ENCODE data around the gene PPDPF.

PPDPF gene

DNA sequence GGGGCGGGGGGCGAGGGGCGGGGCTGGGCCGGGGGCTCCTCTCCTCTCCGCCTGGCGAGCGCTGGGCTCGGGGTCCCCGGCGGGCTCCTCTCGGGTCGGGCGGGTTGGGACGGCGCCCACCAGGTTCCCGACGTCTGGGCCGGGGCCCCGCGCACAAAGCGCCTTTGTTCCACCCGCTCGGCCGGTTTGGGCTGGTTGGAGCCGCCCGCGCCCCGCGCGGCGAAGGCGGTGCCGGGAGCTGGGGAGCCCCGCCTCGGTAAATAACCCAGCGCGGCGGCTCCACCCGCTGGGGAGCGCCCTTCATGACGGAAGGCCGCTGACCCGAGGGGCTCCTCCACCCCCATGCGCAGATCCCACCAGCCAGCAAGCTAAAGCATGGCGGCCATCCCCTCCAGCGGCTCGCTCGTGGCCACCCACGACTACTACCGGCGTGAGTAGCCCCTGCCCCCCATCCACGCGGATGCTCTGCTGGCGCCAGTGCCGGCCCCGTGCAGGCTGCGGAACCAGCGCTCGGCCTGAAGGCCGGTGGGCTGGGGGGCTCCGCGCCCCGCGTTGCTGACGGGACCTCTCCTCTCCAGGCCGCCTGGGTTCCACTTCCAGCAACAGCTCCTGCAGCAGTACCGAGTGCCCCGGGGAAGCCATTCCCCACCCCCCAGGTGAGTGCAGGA lies 503 bp downstream of the PPDPF start:
- DNase-seq (ENCODE audit: low read depth in 2 of 2) = peak; percentile 33 to 44

DNA sequence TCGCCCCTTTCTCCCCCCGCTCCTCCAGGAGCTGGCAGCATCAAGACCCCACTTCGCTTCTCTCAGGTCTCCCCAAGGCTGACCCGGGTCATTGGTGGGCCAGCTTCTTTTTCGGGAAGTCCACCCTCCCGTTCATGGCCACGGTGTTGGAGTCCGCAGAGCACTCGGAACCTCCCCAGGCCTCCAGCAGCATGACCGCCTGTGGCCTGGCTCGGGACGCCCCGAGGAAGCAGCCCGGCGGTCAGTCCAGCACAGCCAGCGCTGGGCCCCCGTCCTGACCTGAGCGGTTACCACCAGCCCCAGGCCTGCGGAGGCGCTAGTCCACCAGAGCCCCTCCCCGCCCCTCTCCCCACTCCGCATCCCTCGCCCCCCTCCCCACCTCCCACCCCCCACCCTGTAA lies 1.0 kb downstream of the PPDPF start:
- no peak for DNase-seq (ENCODE audit: low read depth in 2 of 2)

DNA sequence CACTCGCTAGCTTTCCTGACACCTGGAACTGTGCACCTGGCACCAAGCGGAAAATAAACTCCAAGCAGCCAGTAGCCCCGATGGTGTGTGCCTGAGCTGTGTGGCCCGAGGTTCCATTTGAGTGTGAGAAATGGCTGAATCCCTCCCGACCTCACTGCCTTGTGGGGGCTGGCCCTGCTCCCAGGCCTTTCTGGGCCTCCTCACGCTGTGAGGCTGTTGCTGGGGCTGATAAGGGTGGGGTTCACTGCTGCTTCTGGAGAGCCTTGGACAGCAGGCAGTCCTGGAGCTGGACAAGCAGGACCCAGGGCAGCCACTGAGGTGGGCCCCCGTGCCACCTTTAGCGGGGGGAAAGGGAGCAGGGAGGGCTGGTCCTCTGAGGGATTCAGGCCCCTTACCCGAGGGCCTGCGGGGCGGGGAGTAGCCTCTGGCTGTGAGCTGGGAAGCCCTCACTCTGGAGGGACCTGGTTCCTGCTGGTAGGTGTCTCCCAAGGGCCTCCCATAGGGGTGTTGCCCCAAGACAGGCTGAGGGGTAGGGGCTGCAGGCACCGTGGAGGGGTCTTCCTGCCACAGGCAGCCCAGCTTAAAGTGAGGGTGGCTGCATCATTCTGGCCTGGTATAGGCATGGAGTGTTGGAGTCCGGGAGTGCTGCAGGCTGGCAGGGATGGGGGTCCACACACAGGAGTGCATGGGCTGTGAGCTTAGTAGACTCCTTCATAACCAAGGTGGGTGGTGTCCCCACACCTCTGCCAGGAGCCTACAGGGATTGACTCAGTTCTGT lies 1.7 kb downstream of the PPDPF start:
- DNase-seq (ENCODE audit: low read depth in 2 of 2) = no peak

DNA sequence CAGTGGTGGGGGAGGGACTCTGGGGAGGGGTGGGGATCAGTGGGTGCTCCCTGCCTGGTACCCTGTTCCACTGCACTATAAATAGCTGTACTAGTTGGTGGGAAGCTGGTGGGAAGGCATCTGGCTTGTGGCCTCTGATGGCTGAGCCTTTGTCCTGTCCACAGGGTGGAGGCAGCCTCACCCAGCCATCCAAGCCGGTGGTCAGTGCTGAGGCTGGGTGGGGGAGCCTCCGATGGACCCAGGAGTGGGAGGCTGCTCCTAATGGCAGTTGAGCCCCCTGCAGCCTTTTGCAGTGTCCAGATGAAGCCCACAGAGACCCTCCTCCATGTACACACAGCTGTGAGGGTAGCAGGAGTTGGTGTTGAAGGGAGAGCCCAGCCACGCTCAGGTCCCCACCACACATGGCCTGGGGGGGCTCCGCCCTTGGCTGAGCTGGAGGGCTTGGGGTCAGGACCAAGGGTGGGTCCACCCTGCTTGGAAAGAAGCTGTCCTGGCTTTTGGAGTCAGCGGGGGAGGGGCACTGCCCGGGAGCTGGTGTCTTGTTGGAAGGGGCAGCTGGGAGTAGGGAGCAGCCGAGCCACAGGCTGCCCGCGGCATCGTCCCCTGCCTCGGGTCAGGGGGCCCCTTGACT lies 2.5 kb downstream of the PPDPF start:
- no peak for DNase-seq (ENCODE audit: low read depth in 2 of 2)

DNA sequence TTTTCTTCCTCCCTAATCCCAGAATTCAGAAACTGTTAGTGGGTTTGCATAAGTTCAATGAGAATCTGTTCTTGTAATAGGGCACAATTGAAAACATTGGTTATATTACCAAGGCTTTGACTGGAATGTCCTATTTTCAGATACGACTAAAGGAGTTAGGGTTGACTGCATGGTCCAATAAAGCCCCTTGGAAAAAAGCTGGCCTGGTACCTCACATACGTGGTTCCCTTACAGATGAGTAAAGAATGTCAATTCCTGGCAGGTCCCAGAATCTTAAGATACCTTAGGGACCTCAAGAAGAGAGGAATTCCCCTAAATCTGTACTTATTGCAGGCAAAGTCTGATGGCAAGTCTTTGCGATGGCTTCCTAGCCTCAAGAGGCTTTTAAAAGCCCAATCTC lies 4.6 kb downstream of the PPDPF start:
- DNase-seq (ENCODE audit: low read depth in 2 of 2) = no peak

DNA sequence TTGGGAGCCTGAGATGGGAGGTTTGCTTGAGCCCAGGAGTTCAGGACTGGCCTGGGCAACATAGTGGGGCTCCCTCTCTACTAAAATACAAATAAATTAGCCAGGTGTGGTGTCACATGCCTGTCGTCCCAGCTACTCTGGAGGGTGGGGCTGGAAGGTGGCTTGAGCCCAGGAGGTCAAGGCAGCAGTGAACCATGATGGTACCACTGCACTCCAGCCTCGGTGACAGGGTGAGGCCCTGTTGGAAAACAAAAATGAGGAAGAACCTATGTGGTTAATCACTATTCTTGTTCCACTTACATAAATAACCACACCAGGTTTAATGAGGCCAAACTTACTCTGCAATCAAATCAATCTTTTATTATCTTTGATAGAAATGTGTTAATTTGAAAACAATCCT lies 5.4 kb downstream of the PPDPF start:
- no peak for DNase-seq (ENCODE audit: low read depth in 2 of 2)

DNA sequence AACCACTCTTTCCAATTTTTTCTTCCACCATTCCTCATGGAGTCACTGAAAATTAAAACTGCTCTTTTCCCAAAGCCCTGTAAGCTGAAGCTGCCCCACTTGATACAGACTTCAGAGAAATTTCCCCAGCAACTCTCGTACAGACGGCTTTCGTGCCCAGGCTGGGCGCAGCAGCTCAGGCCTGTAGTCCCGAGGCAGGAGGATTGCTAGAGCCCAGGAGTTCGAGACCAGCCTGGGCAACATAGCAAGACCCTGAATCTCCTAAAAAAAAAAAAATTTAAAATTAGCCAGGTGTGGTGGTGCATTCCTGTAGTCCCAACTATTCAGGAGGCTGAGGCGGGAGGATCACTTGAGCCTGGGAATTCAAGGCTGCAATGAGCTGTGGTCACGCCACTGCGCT lies 6.6 kb downstream of the PPDPF start:
- DNase-seq (ENCODE audit: low read depth in 2 of 2) = no peak

DNA sequence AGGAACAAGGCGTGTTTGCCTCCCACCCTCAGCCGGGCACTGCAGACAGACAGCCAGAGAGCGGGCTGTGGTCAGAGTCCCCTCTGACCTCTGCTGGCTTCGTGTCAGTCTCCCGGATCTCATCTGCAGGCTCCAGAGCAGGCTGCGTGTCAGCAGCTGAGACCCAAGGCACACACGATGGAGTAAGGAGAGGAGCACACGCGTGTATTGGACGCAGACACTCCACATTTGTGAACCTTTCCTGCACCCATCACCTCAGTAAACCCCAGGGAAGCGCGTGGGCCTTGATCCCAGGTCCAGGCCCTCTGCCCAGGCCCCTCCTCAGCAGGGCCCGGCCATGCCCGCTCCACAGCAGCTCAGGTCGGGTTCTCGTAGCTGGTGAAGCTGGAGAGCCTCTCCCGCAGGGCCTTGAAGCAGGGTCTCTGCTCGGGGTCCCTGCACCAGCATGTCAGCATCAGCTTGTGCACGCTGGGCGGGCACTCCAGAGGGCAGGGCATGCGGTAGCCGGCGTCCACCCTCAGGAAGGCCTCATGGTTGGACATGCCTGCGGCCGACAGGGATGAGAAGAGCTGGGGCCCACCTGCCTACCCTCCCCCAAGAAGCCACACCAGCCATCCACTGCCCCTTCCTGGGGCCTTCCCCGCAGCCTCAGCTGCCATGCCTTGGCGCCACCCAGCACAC lies 8.8 kb downstream of the PPDPF start:
- DNase-seq (ENCODE audit: low read depth in 2 of 2) = no peak

DNA sequence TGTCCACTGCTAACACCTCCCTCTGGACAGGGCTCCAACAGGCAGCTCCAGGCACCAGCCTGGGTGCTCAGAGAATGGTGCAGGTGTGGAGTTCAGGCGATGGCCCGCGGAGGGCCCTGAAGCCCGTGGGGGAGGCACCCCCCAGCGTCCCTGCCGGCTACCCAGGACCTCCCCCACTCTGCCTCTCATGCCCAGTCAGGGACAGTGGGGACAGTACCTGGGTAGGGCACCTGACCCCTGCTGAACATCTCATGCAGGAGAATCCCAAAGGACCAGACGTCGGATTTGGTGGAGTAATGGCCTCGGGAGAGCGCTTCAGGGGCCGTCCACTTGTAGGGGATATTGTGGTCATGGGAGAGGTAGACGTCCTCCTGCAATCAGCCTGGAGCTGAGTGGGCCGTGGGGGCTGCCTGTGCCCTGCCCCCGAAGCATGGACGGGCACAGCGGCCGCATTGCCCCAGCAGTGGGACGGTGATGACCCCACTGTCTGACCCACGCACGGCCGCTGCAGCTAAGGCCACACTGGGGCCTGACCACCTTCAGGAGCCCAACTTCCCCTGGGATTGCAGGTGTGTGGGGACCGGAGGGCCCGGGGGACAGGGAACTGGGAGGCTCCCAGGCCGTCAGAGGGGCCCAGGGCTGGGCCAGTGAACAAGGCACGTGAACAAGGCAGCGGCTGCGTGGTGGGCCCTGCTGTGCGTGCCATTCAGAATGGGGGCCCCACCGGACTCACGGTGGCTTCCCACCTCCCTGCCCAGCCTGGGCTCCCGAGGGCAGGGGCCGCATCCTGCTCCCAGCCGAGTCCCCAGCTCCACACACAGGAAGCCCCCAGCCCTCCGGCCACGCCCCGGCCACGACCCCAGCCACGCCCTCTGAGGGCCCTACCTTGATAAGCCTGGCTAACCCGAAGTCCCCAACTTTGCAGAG lies 9.6 kb downstream of the PPDPF start:
- no peak for DNase-seq (ENCODE audit: low read depth in 2 of 2)

DNA sequence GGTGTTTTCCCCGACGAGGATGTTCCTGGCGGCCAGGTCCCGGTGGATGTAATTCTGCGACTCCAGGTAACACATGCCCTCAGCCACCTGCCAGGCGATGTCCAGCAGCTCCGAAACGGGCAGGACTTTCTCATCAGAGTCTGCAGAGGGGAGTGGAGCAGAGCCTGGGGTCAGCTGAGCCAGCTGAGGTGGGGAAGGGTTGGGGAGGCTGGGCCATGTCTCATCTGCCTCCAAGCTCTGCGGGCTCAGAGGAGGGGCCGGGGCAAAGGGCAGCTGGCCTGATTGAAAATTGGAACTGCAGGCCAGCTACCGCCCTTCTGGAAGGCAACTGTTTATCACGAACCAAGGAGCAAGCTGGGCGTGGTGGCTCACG lies 10.2 kb downstream of the PPDPF start:
- no peak for DNase-seq (ENCODE audit: low read depth in 2 of 2)

DNA sequence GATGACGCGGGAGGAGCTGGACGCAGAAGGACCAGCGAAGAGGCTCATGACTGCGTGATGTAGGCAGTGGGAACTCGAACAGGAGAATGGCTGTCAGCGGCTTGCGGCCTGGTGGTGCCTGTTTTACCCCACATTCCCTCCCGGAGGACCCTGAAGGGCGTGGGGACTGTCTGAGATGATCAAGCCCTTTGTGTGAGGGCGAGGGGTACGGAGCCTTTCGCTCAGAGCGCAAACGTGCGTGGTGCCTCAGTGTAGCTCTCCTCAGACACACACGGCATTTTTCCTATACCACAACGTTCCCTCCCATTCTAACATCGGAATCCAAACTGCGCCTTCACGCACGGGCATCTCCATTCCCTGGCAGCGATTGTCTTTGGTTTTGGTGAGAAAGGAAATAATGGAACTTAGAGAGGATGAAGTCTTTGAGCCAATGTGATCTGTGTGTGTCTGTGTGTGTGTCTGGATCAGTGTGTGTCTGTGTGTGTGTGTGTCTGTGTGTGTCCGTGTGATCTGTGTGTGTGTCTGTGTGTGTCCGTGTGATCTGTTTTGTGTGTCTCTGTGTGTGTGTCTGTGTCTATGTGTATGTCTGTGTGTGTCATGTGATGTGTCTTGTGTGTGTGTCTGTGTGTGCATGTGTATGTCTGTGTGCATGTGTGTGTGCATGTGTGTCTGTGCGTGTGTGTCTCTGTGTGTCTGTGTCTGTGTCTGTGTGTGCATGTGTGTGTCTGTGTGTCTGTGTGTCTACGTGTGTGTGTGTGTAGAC lies 11.3 kb downstream of the PPDPF start:
- no peak for DNase-seq (ENCODE audit: low read depth in 2 of 2)

DNA sequence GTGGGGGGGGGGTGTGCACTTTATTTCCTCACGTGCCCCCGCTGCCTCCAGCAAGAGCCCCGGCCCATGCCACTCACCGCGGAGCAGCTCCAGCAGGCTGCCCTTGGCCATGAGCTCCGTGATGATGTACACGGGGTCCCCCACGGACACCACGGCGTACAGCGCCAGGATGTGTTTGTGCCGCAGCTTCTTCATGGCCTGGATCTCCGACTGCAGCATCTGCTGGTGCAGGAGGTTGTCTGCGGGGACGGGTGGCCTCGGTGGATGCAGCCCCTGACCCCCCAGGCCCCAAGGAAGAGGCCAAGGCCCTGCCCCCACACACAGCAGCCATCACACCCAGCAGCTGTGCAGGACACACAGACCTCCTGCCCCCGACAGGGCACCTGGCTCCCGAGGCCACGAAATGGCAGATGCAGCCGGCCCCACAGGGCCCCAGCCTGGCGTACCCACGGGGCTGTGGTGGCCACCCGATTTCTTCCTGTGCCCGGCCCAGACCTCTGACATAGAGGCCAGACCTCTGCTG lies 11.9 kb downstream of the PPDPF start:
- DNase-seq (ENCODE audit: low read depth in 2 of 2) = no peak

DNA sequence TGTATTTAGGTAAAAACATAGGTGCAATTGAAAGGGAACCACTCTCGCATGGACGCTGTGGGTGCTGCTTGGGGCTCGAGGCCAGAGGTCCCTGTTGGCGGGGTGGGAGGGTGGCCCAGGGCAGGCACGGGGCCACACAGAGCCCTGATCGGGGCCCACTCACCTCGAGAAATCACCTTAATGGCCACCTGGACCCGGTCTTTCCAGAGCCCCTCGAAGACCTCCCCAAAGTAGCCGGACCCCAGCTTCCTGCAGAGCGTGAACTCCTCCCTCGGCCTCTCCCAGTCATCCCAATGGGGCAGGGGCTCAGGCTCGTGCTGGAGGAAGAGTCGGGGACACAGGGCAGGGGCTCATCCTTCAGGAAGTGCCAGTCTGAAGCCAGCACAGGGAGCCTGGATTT lies 12.8 kb downstream of the PPDPF start:
- DNase-seq (ENCODE audit: low read depth in 2 of 2) = no peak

DNA sequence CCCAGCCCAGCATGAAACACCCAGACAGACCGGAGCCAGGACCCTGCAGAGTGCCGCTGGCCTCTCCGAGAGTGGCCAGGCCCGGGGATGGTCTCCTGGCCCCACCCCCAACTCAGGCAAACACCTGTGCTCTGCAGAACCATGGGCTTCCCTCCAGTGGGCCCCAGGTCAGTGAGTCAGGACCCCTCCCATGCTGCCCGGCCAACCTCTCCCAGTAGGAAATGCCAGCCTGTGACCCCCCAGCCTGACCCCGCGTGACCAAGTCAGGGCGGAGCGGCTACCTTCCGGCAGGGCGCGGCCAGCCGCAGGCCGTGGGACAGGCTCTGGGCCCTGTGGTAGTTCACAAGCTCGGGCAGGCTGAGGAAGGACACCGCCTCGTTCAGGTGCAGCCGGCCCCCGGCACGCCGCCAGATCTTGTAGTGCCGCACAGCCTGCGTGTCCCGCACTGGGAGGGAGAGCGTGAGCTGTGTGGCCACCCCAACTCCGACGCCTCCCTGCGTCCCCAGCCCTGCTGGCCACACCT lies 13.4 kb downstream of the PPDPF start:
- DNase-seq (ENCODE audit: low read depth in 2 of 2) = no peak

DNA sequence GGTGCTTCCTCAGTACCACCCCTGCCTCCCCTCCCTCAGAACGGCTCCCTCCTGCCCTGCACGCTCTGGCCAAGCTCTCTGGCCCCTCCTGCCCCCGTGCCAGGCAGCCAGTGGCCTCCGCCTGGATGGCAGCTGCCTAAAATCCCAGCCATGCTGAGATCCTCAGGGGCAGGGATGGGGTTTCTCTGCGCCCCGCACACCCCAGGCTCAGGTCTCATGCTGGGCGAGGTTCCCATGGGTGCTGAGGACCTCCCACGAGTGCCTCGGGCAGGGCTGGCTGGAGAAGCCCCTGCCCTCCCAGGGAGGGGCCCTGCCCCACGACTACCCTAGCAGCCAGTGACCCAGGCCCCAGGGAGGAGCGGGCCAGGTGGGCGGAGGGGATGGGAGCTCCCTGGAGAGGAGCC lies 13.9 kb downstream of the PPDPF start:
- no peak for DNase-seq (ENCODE audit: low read depth in 2 of 2)

DNA sequence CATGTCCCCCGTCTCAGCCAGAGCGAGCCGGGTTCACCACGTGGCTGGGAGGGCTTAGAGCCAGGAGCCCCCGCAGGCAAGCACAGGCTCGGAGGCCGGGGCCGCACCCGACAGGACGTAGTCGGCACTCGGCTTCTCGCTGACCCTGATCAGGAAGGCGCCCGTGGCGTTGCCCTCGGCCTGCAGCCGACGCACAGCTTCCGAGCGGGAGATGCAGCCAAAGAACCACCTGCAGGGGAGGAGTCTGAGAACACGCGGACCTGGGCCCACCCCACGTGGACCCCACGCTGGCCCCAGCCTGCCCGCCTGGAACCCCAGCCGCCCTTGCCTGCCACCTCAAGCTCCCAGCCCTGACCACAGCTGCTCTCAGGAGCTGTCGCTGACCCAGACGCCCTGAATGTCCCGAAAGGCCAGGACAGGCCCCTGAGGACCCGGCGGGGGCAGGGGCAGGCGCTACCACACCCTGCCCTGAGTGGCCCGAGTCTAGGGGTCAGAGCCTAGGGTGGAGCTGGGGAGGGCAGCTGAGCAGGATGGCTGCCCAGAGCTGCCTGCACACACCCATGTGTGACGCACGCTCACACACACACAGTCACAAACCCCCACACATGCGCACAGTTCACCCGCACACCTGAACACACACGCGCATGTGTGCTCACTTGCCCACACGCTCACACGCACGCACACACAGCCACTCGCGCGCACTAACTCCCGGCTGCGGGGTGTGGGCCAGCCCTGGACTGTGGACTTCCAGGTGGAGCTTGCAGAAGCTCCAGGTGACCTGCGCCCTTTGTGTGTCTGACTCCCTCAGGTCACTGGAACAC lies 14.5 kb downstream of the PPDPF start:
- DNase-seq (ENCODE audit: low read depth in 2 of 2) = no peak

DNA sequence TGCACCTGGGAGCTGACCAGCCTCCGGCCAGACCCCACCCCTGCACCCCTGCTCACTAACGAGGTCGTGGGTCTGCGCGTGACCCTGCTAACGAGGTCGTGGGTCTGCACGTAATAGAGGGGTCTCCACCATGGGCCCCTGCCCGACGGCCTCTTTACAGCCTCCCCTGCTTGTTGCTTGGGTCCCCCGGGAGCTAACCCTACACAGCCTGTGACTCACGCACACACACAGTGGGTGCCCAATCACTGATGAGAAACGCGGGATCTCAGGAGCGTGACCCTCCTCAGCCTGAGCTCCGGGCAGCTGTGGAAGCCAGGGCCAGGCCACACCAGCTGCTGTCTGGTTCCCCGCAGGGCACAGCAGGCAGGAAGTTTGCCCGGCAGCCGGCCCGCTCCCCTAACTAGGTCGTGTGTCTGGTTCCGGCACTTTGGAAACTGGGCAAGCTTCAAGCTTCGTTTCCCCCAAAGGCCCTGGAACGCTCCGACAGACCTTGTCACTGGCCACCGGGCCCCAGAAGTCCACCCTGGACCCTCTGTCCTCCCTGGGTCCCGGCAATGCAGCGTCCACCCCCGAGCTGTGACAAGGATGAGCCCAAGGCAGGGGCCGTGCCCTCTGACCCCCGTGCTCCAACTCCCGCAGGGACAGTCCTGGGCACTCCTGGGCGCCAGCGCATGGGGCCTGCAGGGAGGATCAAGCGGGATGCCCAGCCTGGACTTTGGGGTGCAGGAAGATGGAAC lies 15.8 kb downstream of the PPDPF start:
- DNase-seq (ENCODE audit: low read depth in 2 of 2) = no peak

DNA sequence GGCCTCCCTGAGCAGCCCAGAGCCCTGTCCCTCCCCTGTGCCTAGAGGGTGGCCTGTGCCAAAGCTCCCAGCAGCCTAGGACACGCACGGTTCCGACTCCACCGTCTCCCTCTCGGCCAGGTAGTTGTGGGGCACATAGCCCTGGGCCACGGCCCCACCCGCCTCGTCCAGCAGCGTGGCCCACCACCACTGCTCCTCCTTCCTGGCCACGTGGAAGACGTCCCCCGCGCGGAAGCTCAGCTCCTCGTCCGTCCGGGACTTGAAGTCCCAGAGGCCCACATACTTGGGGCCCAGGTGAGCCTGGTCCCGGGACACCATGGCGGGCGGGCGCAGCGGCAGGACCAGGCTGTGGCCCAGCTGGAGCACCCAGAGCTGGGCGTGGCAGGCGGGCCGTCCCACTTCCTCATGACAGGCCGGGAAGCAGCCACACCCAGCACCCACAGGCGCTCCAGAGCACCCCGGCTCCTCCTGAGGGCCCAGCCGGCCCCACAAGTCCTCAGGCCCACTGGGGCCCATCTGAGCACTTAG lies 16.5 kb downstream of the PPDPF start, which contains the start of gene PTK6:
Gene PTK6, minus strand, starts transcription at position 380 of the 528 bp plus-strand sequence. Its CDS starts 62 bp downstream, at position 318.
- no peak for DNase-seq (ENCODE audit: low read depth in 2 of 2)
